Osteoblast (primary cell): ENCODE data around the gene PGLYRP3. TPM values are rescaled to one million over a fixed set of nuclear protein-coding genes. Genes with fewer than 3 reads are reported as not detected.

Experiments used
- DNase-seq: peaks from one replicate; pipeline ENCODE4 v3.0.0; 2011; ENCODE audit warnings: low spot score, mixed read lengths; ENCODE audit not compliant: insufficient read length; ENCODE audit errors: missing footprints
- H2AFZ ChIP-seq: 2 replicates; pipeline ENCODE4 v1.6.0; 2011; ENCODE audit warnings: mild to moderate bottlenecking, low read length
- H3K27ac ChIP-seq: 2 replicates; pipeline ENCODE4 v1.5.1; 2011; ENCODE audit warnings: mild to moderate bottlenecking, low read depth, low read length, moderate library complexity
- H3K27me3 ChIP-seq: 2 replicates; pipeline ENCODE4 v1.6.0; 2012; ENCODE audit warnings: mild to moderate bottlenecking, control low read depth, inconsistent platforms, low read length, moderate library complexity; ENCODE audit not compliant: insufficient read depth
- H3K36me3 ChIP-seq: 2 replicates; pipeline ENCODE4 v1.5.1; 2011; ENCODE audit warnings: mild to moderate bottlenecking, low read length, control low read depth, moderate library complexity; ENCODE audit not compliant: insufficient read depth
- H3K4me1 ChIP-seq: 2 replicates; pipeline ENCODE4 v1.5.1; 2011; ENCODE audit warnings: mild to moderate bottlenecking, low read length, control low read depth, moderate library complexity; ENCODE audit not compliant: insufficient read depth
- H3K4me2 ChIP-seq: 2 replicates; pipeline ENCODE4 v1.6.0; 2011; ENCODE audit warnings: mild to moderate bottlenecking, low read length; ENCODE audit not compliant: insufficient read depth
- H3K4me3 ChIP-seq: fragments of 200-600 bp; sonication (generic); 3 replicates; pipeline ENCODE4 v1.5.1; 2012; ENCODE audit warnings: mild to moderate bottlenecking, low read length, inconsistent platforms; ENCODE audit not compliant: insufficient read depth
- H3K79me2 ChIP-seq: 2 replicates; pipeline ENCODE4 v1.6.0; 2012; ENCODE audit warnings: mild to moderate bottlenecking, low read length, control low read depth, inconsistent platforms; ENCODE audit not compliant: insufficient read depth
- H3K9me3 ChIP-seq: 2 replicates; pipeline ENCODE4 v1.5.1; 2011; ENCODE audit warnings: low read depth, low read length, control low read depth
- H4K20me1 ChIP-seq: 2 replicates; pipeline ENCODE4 v1.6.0; 2012; ENCODE audit warnings: mild to moderate bottlenecking, low read length, control low read depth; ENCODE audit not compliant: insufficient read depth
- total RNA-seq: library from RNA; depleted of rRNA; stranded (reverse); fragments of >200 nt; gene quantifications from 2 replicates; pipeline ENCODE4 v1.2.3, GENCODE V29; 2012
- TF ChIP-seq, protein P1 (sequence below): IDR thresholded peaks from 2 replicates; pipeline ENCODE4 v1.5.1; 2011; ENCODE audit warnings: mild to moderate bottlenecking, low read depth, low read length, moderate library complexity; ENCODE audit errors: extremely low read depth

PGLYRP3 gene
- total RNA-seq, 1 donor, result not detected

DNA sequence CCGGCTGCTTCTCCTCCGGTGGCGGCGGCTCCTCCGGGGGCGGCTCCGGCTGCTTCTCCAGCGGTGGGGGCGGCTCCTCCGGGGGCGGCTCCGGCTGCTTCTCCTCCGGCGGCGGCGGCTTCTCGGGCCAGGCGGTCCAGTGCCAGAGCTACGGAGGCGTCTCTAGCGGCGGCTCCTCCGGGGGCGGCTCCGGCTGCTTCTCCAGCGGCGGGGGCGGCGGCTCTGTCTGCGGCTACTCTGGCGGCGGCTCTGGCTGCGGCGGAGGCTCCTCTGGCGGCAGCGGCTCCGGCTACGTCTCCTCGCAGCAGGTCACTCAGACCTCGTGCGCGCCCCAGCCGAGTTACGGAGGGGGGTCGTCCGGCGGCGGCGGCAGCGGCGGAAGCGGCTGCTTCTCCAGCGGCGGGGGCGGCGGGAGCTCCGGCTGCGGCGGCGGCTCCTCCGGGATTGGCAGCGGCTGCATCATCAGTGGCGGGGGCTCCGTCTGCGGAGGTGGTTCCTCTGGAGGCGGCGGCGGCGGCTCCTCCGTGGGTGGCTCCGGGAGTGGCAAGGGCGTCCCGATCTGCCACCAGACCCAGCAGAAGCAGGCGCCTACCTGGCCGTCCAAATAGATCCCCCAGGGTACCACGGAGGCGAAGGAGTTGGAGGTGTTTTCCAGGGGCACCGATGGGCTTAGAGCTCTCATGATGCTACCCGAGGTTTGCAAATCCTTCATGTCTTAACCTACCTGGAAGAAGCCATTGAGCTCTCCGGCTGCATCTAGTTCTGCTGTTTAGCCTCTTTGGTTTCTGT, 51.3 kb downstream of the PGLYRP3 start:
- Histone ChIP-seq H4K20me1 (no peaks in the 10 kb centered on the region), H3K4me1 (peaks cover 7% of the 10 kb centered on the region), H3K79me2 (no peaks in the 10 kb centered on the region), H3K9me3 (no peaks in the 10 kb centered on the region), H3K27me3 (peaks cover 42% of the 10 kb centered on the region), H3K27ac (no peak overlapping the region), H3K4me3 (peak overlapping the region; percentile 49), H2AFZ (no peak overlapping the region), H3K4me2 (peak overlapping the region; percentile 56), H3K36me3 (no peaks in the 10 kb centered on the region)
- TF ChIP-seq, protein P1, sequence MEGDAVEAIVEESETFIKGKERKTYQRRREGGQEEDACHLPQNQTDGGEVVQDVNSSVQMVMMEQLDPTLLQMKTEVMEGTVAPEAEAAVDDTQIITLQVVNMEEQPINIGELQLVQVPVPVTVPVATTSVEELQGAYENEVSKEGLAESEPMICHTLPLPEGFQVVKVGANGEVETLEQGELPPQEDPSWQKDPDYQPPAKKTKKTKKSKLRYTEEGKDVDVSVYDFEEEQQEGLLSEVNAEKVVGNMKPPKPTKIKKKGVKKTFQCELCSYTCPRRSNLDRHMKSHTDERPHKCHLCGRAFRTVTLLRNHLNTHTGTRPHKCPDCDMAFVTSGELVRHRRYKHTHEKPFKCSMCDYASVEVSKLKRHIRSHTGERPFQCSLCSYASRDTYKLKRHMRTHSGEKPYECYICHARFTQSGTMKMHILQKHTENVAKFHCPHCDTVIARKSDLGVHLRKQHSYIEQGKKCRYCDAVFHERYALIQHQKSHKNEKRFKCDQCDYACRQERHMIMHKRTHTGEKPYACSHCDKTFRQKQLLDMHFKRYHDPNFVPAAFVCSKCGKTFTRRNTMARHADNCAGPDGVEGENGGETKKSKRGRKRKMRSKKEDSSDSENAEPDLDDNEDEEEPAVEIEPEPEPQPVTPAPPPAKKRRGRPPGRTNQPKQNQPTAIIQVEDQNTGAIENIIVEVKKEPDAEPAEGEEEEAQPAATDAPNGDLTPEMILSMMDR, result no peak
- DNase-seq, result peak; percentile 78

DNA sequence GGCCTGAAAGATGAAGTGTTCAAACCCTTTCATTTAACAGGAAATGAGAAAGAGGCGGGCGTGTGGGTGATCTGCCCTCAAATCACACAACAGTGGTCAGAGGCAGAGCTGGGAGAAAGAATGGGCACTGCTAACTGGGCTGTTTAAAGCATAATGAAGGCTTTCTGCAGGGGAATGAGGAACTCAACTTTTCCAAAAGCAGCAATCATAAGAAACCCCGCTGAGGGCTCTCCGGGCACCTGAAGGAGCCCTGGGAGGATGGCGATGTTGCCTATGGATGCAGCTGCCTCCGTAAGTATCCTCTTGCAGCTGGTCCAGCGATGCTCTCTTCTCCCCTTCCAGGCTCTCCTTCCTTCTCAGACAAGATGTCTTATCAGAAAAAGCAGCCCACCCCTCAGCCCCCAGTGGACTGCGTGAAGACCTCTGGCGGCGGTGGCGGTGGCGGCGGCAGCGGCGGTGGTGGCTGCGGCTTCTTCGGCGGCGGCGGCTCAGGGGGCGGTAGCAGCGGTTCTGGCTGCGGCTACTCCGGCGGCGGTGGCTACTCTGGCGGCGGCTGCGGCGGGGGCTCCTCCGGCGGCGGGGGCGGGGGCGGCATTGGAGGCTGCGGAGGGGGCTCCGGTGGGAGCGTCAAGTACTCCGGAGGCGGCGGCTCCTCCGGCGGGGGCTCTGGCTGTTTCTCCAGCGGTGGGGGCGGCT, 52.0 kb downstream of the PGLYRP3 start:
- no peaks in the 10 kb centered on the region for H4K20me1 ChIP-seq
- H3K27ac ChIP-seq, result no peak overlapping the region
- no peaks in the 10 kb centered on the region for H3K36me3 ChIP-seq
- TF ChIP-seq, protein P1, result no peak
- H3K4me2 ChIP-seq, result peak overlapping the region; percentile 56
- H3K79me2 ChIP-seq, result no peaks in the 10 kb centered on the region
- peaks cover 42% of the 10 kb centered on the region for H3K27me3 ChIP-seq
- H3K4me1 ChIP-seq, result peaks cover 7% of the 10 kb centered on the region
- DNase-seq, result peak; percentile 79
- H3K4me3 ChIP-seq, result no peak overlapping the region
- H3K9me3 ChIP-seq, result no peaks in the 10 kb centered on the region
- no peak overlapping the region for H2AFZ ChIP-seq

DNA sequence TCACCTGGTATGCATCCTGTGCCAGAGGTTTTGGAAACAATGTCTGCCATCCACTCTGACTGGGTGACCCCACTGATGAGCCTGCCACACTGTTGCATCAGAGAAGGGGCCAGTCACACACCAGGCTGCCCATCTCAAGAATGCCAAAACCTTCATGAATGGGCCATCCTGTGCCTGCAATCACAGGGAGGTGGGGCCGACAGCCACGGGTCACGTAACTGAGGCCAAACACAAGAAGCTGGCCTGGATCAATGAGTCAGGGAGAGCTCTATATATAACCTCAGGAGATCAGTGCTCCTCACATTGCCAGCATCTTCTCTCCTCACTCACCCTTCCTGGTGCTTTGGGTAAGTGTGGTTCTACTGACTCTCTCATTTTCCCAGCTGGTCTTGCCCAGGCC, 53.4 kb downstream of the PGLYRP3 start, which contains the start of gene LORICRIN:
Gene LORICRIN (plus strand): TSS at position 301 of the 400 bp plus-strand sequence. CDS start 1,263 bp downstream, outside the sequence.
- Histone ChIP-seq H2AFZ (no peak within 1 kb of the TSS), H3K4me1 (peaks cover 7% of the 10 kb centered on the region), H3K27me3 (peaks cover 37% of the 10 kb centered on the region), H3K36me3 (no peaks in the 10 kb centered on the region), H3K9me3 (no peaks in the 10 kb centered on the region), H3K4me3 (no peak within 1 kb of the TSS), H3K79me2 (no peaks in the 10 kb centered on the region), H4K20me1 (no peaks in the 10 kb centered on the region), H3K27ac (no peak within 1 kb of the TSS), H3K4me2 (no peak within 1 kb of the TSS)
- TF ChIP-seq, protein P1, result no peak
- DNase-seq, result no peak

DNA sequence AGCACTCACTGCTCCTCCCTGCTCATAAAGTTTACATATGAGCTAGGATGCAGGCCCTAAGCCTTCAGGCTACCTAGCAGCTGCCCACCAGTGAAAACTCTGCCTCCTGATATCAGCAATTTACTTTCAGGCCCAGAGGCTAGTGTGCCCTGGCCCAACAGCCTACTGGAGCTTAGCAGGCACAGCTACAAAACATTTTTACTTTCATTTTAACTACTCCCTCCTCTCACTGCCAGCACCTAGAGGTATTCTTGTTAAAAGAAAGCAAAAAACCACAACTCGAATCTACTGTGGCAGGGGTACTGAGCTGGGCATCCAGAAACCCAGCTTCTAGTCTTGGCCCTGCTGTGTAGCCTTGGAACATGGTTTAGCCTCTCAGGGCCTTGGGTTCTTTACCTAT, 59.1 kb downstream of the PGLYRP3 start:
- H3K27ac ChIP-seq, result no peak overlapping the region
- DNase-seq, result no peak
- no peak overlapping the region for H3K4me3 ChIP-seq
- no peaks in the 10 kb centered on the region for H3K36me3 ChIP-seq
- H3K9me3 ChIP-seq, result no peaks in the 10 kb centered on the region
- no peak overlapping the region for H2AFZ ChIP-seq
- H3K4me1 ChIP-seq, result no peaks in the 10 kb centered on the region
- H3K4me2 ChIP-seq, result no peak overlapping the region
- TF ChIP-seq, protein P1, result no peak
- no peaks in the 10 kb centered on the region for H3K27me3 ChIP-seq
- H4K20me1 ChIP-seq, result no peaks in the 10 kb centered on the region
- no peaks in the 10 kb centered on the region for H3K79me2 ChIP-seq
